Measurements from ENCODE around the gene NT5E.

GRCh38 chr6:85436939-85437495 is 12.9 kb upstream of the NT5E start:
- TF ChIP-seq CTCF (conservative IDR thresholded peaks at IDR 0.05; ENCODE audit: low read length) = no peak
- TF ChIP-seq EZH2phosphoT487 (IDR thresholded peaks at IDR 0.05; ENCODE audit: borderline replicate concordance) = no peak

All from Loucy (cell line).